ENCODE data around the gene RBM41.

- TF ChIP-seq POLR2AphosphoS5 (IDR thresholded peaks at IDR 0.05; ENCODE audit: borderline replicate concordance, low read depth, low read length) (no peak), EZH2 (IDR thresholded peaks at IDR 0.05) (no peak), FOXP2 (optimal IDR thresholded peaks at IDR 0.05; ENCODE audit: control extremely low read depth, extremely low read length, insufficient read depth) (no peak)
Measured at GRCh38 chrX:107153005-107153404, 34.4 kb upstream of the RBM41 start.
